Hippocampal formation (tissue), 2 donors: ENCODE measurements around the gene SMKR1.
"Not testable (repeated sequence)": the region's sequence is repeated elsewhere in the genome, so short reads cannot be mapped to it uniquely, and the experiment has no call there.

Experiments used
- DNase-seq, 2 donors: peaks; one replicate each; lab custom pipeline; 2025; lab: John Stamatoyannopoulos, UW

SMKR1 gene

GRCh38 chr7:129482781-129483180 lies 19.6 kb upstream of the SMKR1 start:
- no peak for DNase-seq

GRCh38 chr7:129489491-129489890 lies 12.8 kb upstream of the SMKR1 start:
- DNase-seq = no peak

- no peak for DNase-seq
These were observed 9.9 kb upstream of the SMKR1 start for GRCh38 chr7:129492391-129492790.

GRCh38 chr7:129493555-129493954 lies 8.8 kb upstream of the SMKR1 start:
- peak in 1 of 2 donors; percentile 35 for DNase-seq

- no peak for DNase-seq
These were observed 8.3 kb upstream of the SMKR1 start for GRCh38 chr7:129494041-129494440.

DNA sequence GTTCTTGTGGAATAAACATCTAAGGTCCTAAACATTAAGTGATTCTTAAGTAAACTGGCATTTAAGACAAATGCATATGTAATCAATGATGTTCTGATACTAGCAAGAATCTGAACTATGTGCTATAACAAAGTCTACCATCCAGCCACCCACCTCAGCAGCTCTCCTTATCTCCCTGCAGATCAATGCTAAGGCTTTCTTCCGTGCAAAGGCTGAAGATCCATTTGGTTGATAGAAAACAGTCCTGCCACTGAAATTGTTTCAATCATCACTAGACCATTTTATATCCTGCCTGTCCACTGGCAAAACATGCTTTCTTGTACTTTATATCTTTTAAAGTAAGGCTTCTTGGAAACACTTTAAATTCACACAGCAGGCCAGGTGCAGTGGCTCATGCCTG lies 6.3 kb upstream of the SMKR1 start:
- DNase-seq = no peak

DNA sequence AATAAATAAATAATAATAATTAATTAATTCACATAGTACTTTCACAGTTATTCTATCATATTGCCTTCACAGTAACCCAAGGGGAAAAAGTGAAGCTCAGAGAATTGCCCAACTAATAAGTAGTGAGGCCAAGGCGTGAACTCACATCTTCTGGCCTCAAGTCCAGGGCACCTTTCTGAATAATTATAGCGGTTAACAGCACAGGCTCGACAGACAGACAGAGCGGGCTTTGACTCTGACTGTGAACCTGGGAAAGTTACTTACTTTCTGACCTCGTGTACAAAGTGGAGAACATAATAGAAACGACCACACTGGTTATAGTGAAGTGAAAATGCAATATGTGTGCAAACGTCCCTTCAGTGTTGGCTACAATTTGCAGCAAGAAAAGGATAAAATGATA lies 5.7 kb upstream of the SMKR1 start:
- DNase-seq = no peak

- no peak for DNase-seq
These were observed 5.2 kb upstream of the SMKR1 start for GRCh38 chr7:129497156-129497555.

DNA sequence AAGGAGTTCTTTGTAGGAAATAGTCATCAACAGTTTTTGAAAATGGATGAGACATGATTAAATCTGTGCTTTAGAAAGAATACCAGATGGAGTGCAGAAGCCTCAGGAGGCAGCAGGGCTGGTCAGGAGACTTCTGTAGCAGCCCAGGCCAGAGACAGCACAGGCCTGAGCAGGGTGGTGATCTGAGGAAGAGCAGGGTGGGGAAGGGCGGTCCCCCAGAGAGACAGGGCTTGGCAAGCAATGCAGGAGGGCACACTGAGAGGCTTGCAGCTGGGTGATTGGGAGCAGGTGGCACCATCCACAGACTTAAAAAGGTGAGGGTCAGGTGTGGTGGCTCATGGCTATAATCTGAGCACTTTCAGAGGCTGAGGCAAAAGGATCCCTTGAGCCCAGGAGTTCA lies 4.3 kb upstream of the SMKR1 start:
- no peak for DNase-seq

DNA sequence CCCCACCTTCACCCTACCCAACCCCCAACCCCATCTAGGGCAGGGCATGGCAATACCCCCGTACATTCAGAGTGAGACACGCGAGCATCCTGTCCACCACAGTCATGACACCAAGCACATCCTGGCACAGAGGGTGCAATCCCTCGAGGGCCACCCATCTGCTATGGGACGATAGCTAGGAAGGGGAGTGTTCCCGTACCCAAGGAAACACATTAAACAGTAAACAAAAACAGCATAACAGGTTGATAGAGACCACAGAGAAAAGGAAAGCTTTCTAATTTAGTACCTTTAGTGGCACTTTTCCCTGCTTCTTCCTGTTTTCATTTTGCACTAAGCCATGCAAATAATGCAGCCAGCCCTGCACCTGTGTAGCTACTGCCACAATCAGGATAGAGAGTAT lies 2.3 kb upstream of the SMKR1 start:
- no peak for DNase-seq

GRCh38 chr7:129502708-129503685 lies 666 bp downstream of the SMKR1 start:
- DNase-seq = no peak

GRCh38 chr7:129503725-129504124 lies 1.4 kb downstream of the SMKR1 start:
- DNase-seq = no peak

GRCh38 chr7:129512192-129512591 lies 9.9 kb downstream of the SMKR1 start:
- no peak for DNase-seq

DNA sequence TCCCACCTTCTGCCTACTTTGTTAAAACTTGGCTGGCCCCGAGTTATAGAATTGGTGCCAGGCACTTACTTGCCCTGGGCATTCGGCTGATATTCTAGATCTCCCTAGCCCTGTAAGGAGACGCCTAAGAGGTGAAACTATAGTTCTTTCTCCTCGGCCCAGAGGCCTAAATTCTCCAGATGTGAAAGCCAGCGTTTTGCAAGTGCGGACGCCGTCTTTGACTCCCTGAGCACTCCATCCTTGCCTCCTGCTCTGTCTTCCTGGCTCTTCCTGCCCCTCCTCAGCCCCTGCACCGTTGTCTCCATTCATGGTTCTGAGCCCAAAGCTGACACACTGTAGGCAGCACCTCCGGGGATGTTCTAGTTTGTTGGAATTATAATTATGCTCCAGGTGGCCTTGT lies 11.2 kb downstream of the SMKR1 start:
- no peak for DNase-seq

DNA sequence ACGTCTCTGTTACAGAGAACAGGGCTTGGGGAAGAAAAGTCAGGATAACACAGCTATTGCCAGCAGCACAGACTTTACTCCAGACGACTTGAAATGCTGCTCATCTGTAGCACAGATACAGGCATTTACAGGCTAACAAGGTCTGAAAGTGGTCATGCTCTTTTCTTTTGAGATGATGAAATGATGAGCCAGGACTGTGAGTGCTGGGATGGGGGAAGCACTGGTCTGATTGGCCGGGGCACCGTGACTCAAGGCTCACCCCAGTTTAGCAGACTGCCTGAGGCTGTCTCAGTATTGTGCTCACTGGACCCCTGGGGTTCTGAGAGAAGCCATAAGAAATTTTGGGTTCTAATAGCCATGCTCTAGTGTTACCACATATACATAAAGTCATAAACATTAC lies 12.4 kb downstream of the SMKR1 start:
- no peak for DNase-seq

GRCh38 chr7:129515381-129515780 lies 13.1 kb downstream of the SMKR1 start:
- DNase-seq = no peak

DNA sequence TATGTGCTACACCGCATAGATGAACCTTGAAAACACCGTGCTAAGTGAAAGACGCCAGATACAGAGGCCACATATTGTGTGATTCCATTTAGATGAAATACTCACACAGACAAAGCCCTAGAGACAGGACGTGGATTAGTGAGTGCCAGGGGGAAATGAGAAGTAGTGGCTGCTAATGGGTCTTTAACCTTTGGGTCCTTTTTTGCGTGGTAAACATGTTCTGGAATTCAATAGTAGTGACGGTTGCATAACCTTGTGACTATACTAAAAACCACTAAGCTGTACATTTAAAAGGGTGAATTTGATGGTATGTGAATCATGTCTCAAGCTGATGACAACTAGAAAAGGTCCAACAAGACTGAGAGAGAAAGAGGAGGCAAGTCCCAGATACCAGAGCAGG lies 15.6 kb downstream of the SMKR1 start:
- DNase-seq = no peak

DNA sequence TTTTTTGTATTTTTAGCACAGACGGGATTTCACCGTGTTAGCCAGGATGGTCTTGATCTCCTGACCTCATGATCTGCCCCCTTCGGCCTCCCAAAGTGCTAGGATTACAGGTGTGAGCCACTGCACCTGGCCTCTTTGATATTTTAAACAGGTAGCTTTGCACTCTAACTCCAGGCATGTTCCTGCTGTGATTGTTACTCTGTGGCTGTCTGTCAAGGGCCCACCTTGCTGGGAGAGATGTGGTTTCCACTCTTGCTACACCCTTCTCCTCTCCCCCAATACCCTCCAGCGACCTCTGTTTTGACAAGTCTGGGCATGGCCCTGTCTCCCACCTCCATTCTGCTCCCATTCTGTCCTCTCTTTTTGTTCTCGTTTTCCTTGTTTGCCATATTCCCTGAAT lies 17.1 kb downstream of the SMKR1 start:
- DNase-seq = no peak

- no peak for DNase-seq
These were observed 20.0 kb downstream of the SMKR1 start for GRCh38 chr7:129522088-129522970.

- no peak for DNase-seq
These were observed 20.6 kb downstream of the SMKR1 start for GRCh38 chr7:129522971-129523340.

- DNase-seq = no peak
These were observed 21.6 kb downstream of the SMKR1 start for GRCh38 chr7:129523924-129524323.

DNA sequence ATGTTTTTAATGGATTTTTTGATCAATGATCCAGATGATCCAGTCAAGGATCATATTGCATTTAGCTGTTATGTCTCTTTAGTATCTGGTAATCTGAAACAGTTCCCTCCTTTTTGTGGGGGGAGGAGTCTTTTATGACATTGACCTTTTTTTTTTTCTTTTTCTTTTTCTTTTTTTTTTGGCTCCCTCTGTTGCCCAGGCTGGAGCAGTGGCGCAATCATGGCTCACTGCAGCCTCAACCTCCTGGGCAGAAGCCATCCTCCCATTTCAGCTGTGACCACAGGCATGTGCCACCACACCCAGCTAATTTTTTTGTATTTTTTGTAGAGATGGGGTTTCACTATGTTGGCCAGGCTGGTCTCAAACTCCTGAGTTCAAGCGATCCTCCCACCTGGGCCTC lies 22.1 kb downstream of the SMKR1 start:
- not testable (repeated sequence) for DNase-seq
